ENCODE measurements around the gene PNMA1. TPM values are rescaled to one million over a fixed set of nuclear protein-coding genes. Genes with fewer than 3 reads are reported as not detected.

PNMA1 gene
- polyA plus RNA-seq, 1 experiment: 21.5 TPM

GRCh38 chr14:73740618-73741326 lies 26.6 kb upstream of the PNMA1 start:
- TF ChIP-seq, protein P1, sequence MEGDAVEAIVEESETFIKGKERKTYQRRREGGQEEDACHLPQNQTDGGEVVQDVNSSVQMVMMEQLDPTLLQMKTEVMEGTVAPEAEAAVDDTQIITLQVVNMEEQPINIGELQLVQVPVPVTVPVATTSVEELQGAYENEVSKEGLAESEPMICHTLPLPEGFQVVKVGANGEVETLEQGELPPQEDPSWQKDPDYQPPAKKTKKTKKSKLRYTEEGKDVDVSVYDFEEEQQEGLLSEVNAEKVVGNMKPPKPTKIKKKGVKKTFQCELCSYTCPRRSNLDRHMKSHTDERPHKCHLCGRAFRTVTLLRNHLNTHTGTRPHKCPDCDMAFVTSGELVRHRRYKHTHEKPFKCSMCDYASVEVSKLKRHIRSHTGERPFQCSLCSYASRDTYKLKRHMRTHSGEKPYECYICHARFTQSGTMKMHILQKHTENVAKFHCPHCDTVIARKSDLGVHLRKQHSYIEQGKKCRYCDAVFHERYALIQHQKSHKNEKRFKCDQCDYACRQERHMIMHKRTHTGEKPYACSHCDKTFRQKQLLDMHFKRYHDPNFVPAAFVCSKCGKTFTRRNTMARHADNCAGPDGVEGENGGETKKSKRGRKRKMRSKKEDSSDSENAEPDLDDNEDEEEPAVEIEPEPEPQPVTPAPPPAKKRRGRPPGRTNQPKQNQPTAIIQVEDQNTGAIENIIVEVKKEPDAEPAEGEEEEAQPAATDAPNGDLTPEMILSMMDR (IDR thresholded peaks at IDR 0.05; ENCODE audit: low read depth, low read length): no peak
- peak overlapping the region; percentile 57 for H3K27ac ChIP-seq (ENCODE audit: low read depth, low read length)
- no peak for DNase-seq (ENCODE audit: low read depth, low spot score)
- no peaks in the 10 kb centered on the region; the same call in 1 of the 2 replicates for H3K9me3 ChIP-seq (ENCODE audit: control insufficient read depth, insufficient read depth, low read length)
- CTCF ChIA-PET: interaction anchor here (1.5 kb wide), 1 partner anchor 13 kb away, joined by 10 read pairs; no protein-coding TSS in a partner anchor
- POLR2A ChIA-PET: interaction anchor here (0.9 to 2.4 kb wide), 7 partner anchors 12 to 45 kb away, joined by 3 to 21 read pairs (median 4); a partner anchor contains a TSS
- no peak overlapping the region for H3K4me3 ChIP-seq (ENCODE audit: low read depth, low read length)
- H3K27me3 ChIP-seq (ENCODE audit: control insufficient read depth, insufficient read depth, low read length): no peaks in the 10 kb centered on the region

DNA sequence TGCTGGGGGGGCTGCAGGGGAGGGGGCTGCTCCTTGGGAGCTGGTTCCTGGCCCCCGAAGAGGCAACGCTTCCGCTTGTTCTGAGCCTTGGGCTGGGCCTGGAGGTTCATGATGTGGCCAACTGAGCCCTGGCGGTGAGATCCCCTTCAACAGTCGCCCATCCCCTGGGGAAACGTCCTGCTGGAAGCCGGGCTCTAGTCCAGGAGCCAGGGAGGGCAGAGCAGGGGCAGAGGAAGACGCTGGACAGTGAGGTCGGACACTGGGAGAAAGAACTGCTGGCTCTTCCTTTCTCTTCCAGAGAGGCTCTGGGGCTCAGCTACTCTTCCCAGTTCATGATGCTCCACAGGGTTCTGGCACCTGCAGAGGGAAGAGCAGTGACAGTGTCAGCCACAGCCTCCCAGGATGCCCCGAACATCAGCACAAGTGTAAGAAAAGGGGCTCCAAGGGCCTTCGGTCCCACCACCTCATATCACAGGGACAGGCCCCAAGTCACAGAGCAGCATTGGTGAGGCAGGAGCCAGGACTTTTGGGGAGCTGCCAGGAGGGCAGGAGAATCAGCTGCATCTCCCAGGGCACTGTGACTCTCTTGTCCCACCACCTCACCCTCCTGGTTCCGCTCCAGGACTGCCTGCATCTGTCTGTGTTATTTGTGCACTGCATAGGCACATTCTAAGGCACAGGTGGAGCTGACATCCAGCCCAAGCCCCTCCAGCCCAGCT lies 25.9 kb upstream of the PNMA1 start:
- ChIA-PET CTCF (interaction anchor here (0.5 to 1.5 kb wide), 3 partner anchors 10 to 12 kb away, joined by 3 to 10 read pairs (median 5); no protein-coding TSS in a partner anchor), POLR2A (interaction anchor here (0.6 to 1.1 kb wide), 2 partner anchors 9 to 46 kb away, joined by 4 to 5 read pairs; no protein-coding TSS in a partner anchor)
- H3K9me3 ChIP-seq (ENCODE audit: control insufficient read depth, insufficient read depth, low read length): no peaks in the 10 kb centered on the region; the same call in 1 of the 2 replicates
- DNase-seq (ENCODE audit: low read depth, low spot score): no peak
- TF ChIP-seq, protein P1 (IDR thresholded peaks at IDR 0.05; ENCODE audit: low read depth, low read length): no peak
- H3K27ac ChIP-seq (ENCODE audit: low read depth, low read length): peak overlapping the region; percentile 57
- no peaks in the 10 kb centered on the region for H3K27me3 ChIP-seq (ENCODE audit: control insufficient read depth, insufficient read depth, low read length)
- H3K4me3 ChIP-seq (ENCODE audit: low read depth, low read length): no peak overlapping the region

GRCh38 chr14:73739174-73739898 lies 25.2 kb upstream of the PNMA1 start:
- POLR2A ChIA-PET: interaction anchor here (0.6 to 1.1 kb wide), 2 partner anchors 10 to 46 kb away, joined by 4 to 5 read pairs; no protein-coding TSS in a partner anchor
- CTCF ChIA-PET: interaction anchor here (0.5 to 1.2 kb wide), 2 partner anchors 10 to 11 kb away, joined by 3 to 5 read pairs; no protein-coding TSS in a partner anchor

DNA sequence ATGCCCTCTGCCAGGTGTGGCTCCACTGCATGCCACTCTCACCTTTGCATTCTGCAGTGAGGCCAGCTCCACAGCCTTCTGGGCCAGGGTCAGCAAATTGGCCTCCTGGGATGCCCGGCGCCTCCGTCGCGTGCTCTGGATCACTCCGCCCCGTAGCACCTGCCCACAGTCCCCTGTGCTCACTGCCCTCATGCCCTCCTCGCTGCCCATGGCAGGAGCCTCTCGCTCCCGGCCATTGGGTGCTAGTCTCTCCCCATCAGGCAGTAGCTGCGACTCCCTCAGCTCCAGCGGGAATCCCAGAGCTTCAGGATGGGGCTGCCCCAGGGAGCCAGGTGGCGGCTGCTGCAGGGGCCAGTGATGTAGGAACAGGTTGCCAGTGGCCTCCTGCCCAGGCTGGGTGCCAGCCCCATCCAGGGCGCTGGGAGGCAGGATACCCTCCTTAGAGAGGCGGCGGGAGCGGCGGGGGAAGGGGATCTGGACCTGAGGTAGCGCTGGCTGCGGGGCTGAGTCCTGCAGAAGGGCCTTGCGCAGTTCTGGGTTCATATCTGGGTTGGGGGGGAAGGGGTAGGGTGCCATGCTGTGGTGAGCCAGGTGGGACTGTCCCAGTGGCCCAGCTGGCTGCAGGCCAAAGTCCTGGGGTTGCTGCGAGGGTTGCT lies 24.5 kb upstream of the PNMA1 start:
- H3K27ac ChIP-seq (ENCODE audit: low read depth, low read length): no peak overlapping the region
- ChIA-PET POLR2A (no interaction called here), CTCF (no interaction called here)
- no peaks in the 10 kb centered on the region for H3K27me3 ChIP-seq (ENCODE audit: control insufficient read depth, insufficient read depth, low read length)
- no peak overlapping the region for H3K4me3 ChIP-seq (ENCODE audit: low read depth, low read length)
- DNase-seq (ENCODE audit: low read depth, low spot score): no peak
- no peaks in the 10 kb centered on the region; the same call in 1 of the 2 replicates for H3K9me3 ChIP-seq (ENCODE audit: control insufficient read depth, insufficient read depth, low read length)
- TF ChIP-seq, protein P1 (IDR thresholded peaks at IDR 0.05; ENCODE audit: low read depth, low read length): no peak

More at GRCh38 chr14:73739174-73739898, 25.2 kb upstream of the PNMA1 start:
- Histone ChIP-seq H3K4me3 (ENCODE audit: low read depth, low read length) (no peak overlapping the region), H3K27me3 (ENCODE audit: control insufficient read depth, insufficient read depth, low read length) (no peaks in the 10 kb centered on the region), H3K27ac (ENCODE audit: low read depth, low read length) (no peak overlapping the region), H3K9me3 (ENCODE audit: control insufficient read depth, insufficient read depth, low read length) (no peaks in the 10 kb centered on the region; the same call in 1 of the 2 replicates)
- TF ChIP-seq, protein P1 (IDR thresholded peaks at IDR 0.05; ENCODE audit: low read depth, low read length): no peak
- no peak for DNase-seq (ENCODE audit: low read depth, low spot score)
